ENCODE measurements around the gene DLGAP1.

DLGAP1 gene

GRCh38 chr18:3747176-3747973, 707.7 kb downstream of the DLGAP1 start:
- no peaks in the 10 kb centered on the region for H3K9me3 Mint-ChIP-seq
- H3K4me1 Mint-ChIP-seq, result no peaks in the 10 kb centered on the region
- H3K27ac Mint-ChIP-seq, result no peak overlapping the region
- H3K36me3 Mint-ChIP-seq, result no peaks in the 10 kb centered on the region
- H3K4me3 Mint-ChIP-seq, result no peak overlapping the region
- H3K27me3 Mint-ChIP-seq, result peaks cover 13% of the 10 kb centered on the region

GRCh38 chr18:3742541-3742940, 712.6 kb downstream of the DLGAP1 start:
- peaks cover 5% of the 10 kb centered on the region for H3K9me3 Mint-ChIP-seq
- no peak overlapping the region for H3K27ac Mint-ChIP-seq
- H3K27me3 Mint-ChIP-seq, result peaks cover 5% of the 10 kb centered on the region
- no peak overlapping the region for H3K4me3 Mint-ChIP-seq
- H3K36me3 Mint-ChIP-seq, result no peaks in the 10 kb centered on the region
- no peaks in the 10 kb centered on the region for H3K4me1 Mint-ChIP-seq

GRCh38 chr18:3741333-3741732, 713.8 kb downstream of the DLGAP1 start:
- Mint-ChIP-seq H3K27me3 (peaks cover 6% of the 10 kb centered on the region), H3K4me3 (no peak overlapping the region), H3K36me3 (no peaks in the 10 kb centered on the region), H3K27ac (peak overlapping the region; percentile 0), H3K4me1 (no peaks in the 10 kb centered on the region), H3K9me3 (peaks cover 5% of the 10 kb centered on the region)

- Mint-ChIP-seq H3K27ac (no peak overlapping the region), H3K27me3 (peaks cover 17% of the 10 kb centered on the region), H3K9me3 (no peaks in the 10 kb centered on the region), H3K4me1 (no peaks in the 10 kb centered on the region), H3K36me3 (no peaks in the 10 kb centered on the region), H3K4me3 (no peak overlapping the region)
Measured at GRCh38 chr18:3728704-3729437, 726.2 kb downstream of the DLGAP1 start.

- Mint-ChIP-seq H3K36me3 (no peaks in the 10 kb centered on the region), H3K27ac (no peak overlapping the region), H3K27me3 (peaks cover 18% of the 10 kb centered on the region), H3K9me3 (no peaks in the 10 kb centered on the region), H3K4me3 (no peak overlapping the region), H3K4me1 (no peaks in the 10 kb centered on the region)
Measured at GRCh38 chr18:3727274-3727673, 727.8 kb downstream of the DLGAP1 start.

- H3K27ac Mint-ChIP-seq, result no peak overlapping the region
- no peaks in the 10 kb centered on the region for H3K36me3 Mint-ChIP-seq
- H3K9me3 Mint-ChIP-seq, result no peaks in the 10 kb centered on the region
- no peak overlapping the region for H3K4me3 Mint-ChIP-seq
- H3K4me1 Mint-ChIP-seq, result no peaks in the 10 kb centered on the region
- H3K27me3 Mint-ChIP-seq, result peaks cover 19% of the 10 kb centered on the region
Measured at GRCh38 chr18:3726238-3726951, 728.7 kb downstream of the DLGAP1 start.

- no peaks in the 10 kb centered on the region for H3K9me3 Mint-ChIP-seq
- no peaks in the 10 kb centered on the region for H3K36me3 Mint-ChIP-seq
- peaks cover 18% of the 10 kb centered on the region for H3K27me3 Mint-ChIP-seq
- no peak overlapping the region for H3K27ac Mint-ChIP-seq
- H3K4me3 Mint-ChIP-seq, result no peak overlapping the region
- no peaks in the 10 kb centered on the region for H3K4me1 Mint-ChIP-seq
Measured at GRCh38 chr18:3725115-3725514, 730.0 kb downstream of the DLGAP1 start.

GRCh38 chr18:3723554-3723953, 731.6 kb downstream of the DLGAP1 start:
- Mint-ChIP-seq H3K27me3 (peaks cover 17% of the 10 kb centered on the region), H3K9me3 (no peaks in the 10 kb centered on the region), H3K4me3 (no peak overlapping the region), H3K4me1 (no peaks in the 10 kb centered on the region), H3K36me3 (no peaks in the 10 kb centered on the region), H3K27ac (no peak overlapping the region)

- H3K9me3 Mint-ChIP-seq, result no peaks in the 10 kb centered on the region
- H3K4me3 Mint-ChIP-seq, result no peak overlapping the region
- no peaks in the 10 kb centered on the region for H3K36me3 Mint-ChIP-seq
- H3K27me3 Mint-ChIP-seq, result peaks cover 15% of the 10 kb centered on the region
- no peak overlapping the region for H3K27ac Mint-ChIP-seq
- no peaks in the 10 kb centered on the region for H3K4me1 Mint-ChIP-seq
Measured at GRCh38 chr18:3722649-3723433, 732.3 kb downstream of the DLGAP1 start.

- Mint-ChIP-seq H3K9me3 (no peaks in the 10 kb centered on the region), H3K27ac (no peak overlapping the region), H3K36me3 (no peaks in the 10 kb centered on the region), H3K27me3 (peaks cover 11% of the 10 kb centered on the region), H3K4me3 (no peak overlapping the region), H3K4me1 (no peaks in the 10 kb centered on the region)
Measured at GRCh38 chr18:3721771-3722648, 733.1 kb downstream of the DLGAP1 start.

- Mint-ChIP-seq H3K9me3 (no peaks in the 10 kb centered on the region), H3K4me3 (no peak overlapping the region), H3K27me3 (peaks cover 8% of the 10 kb centered on the region), H3K27ac (no peak overlapping the region), H3K4me1 (no peaks in the 10 kb centered on the region), H3K36me3 (no peaks in the 10 kb centered on the region)
Measured at GRCh38 chr18:3720818-3721545, 734.1 kb downstream of the DLGAP1 start.

GRCh38 chr18:3720159-3720558, 734.9 kb downstream of the DLGAP1 start:
- Mint-ChIP-seq H3K27ac (no peak overlapping the region), H3K27me3 (peaks cover 4% of the 10 kb centered on the region), H3K4me3 (no peak overlapping the region), H3K4me1 (peaks cover 5% of the 10 kb centered on the region), H3K9me3 (no peaks in the 10 kb centered on the region), H3K36me3 (no peaks in the 10 kb centered on the region)

GRCh38 chr18:3717376-3718025, 737.6 kb downstream of the DLGAP1 start:
- H3K36me3 Mint-ChIP-seq, result no peaks in the 10 kb centered on the region
- H3K27me3 Mint-ChIP-seq, result peaks cover 6% of the 10 kb centered on the region
- no peak overlapping the region for H3K27ac Mint-ChIP-seq
- H3K9me3 Mint-ChIP-seq, result no peaks in the 10 kb centered on the region
- peaks cover 8% of the 10 kb centered on the region for H3K4me1 Mint-ChIP-seq
- no peak overlapping the region for H3K4me3 Mint-ChIP-seq

Measured in activated naive CD4-positive, alpha-beta T cell treated with anti-CD3 and anti-CD28 coated beads, Interleukin-2, amount 50 U/mL, for 24 hours (primary cell).